ENCODE measurements around the gene COG2.

Gene COG2

DNA sequence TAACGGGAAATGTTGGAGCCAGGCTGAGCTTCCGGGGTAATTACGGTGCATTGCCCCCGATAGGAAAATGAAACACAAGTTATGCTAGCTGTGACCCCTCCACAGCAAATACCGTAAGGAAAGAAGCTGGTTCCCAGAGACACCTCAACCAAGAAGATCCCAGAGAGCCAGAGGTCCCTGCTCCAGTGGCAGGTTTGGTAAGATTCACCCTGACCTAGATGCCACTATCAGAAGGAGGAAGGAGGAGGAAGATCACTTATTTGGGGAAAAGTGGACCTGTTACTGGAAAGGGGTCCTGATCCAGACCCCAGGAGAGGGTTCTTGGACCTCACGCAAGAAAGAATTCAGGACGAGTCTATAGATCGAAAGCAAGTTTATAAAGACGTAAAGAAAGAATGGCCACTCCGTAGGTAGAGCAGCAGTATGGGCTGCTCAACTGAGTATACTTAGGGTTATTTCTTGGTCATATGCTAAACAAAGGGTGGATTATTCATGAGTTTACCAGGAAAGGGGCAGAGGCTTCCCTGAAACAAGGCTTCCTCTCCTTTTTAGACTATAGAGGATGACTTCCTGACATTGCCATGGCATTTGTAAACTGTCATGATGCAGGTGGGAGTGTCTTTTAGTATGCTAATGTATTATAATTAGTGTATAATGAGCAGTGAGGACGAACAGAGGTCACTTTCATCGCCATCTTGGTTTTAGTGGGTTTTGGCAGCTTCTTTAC lies 97.4 kb downstream of the COG2 start:
- peaks cover 0 to 2% of the 10 kb centered on the region in 2 donors for H3K27me3 ChIP-seq (ENCODE audit: control insufficient read depth in 1 of 2, insufficient read depth in 2 of 2, low read length in 2 of 2)
- H3K9ac ChIP-seq (ENCODE audit: low read length in 2 of 2) = no peak overlapping the region
- H3K36me3 ChIP-seq (ENCODE audit: control insufficient read depth in 2 of 2, insufficient read depth in 2 of 2, low read length in 2 of 2) = no peaks in the 10 kb centered on the region
- no peak overlapping the region for H3K4me3 ChIP-seq (ENCODE audit: low read length in 2 of 2)
- no peaks in the 10 kb centered on the region for H3K4me1 ChIP-seq (ENCODE audit: control insufficient read depth, insufficient read depth, low read length)
- no peak overlapping the region for H3K27ac ChIP-seq (ENCODE audit: low read length)
- H3K9me3 ChIP-seq (ENCODE audit: control insufficient read depth in 2 of 2, low read length in 2 of 2) = peaks cover 0 to 3% of the 10 kb centered on the region in 2 donors

All from stomach smooth muscle (tissue), 2 donors.